Measurements from ENCODE around the gene ANKFY1.
A peak's percentile ranks its signal among the peaks of the same experiment; 100 is the strongest.

GRCh38 chr17:4143563-4144421 lies 120.0 kb downstream of the ANKFY1 start:
- TF ChIP-seq, protein P1, sequence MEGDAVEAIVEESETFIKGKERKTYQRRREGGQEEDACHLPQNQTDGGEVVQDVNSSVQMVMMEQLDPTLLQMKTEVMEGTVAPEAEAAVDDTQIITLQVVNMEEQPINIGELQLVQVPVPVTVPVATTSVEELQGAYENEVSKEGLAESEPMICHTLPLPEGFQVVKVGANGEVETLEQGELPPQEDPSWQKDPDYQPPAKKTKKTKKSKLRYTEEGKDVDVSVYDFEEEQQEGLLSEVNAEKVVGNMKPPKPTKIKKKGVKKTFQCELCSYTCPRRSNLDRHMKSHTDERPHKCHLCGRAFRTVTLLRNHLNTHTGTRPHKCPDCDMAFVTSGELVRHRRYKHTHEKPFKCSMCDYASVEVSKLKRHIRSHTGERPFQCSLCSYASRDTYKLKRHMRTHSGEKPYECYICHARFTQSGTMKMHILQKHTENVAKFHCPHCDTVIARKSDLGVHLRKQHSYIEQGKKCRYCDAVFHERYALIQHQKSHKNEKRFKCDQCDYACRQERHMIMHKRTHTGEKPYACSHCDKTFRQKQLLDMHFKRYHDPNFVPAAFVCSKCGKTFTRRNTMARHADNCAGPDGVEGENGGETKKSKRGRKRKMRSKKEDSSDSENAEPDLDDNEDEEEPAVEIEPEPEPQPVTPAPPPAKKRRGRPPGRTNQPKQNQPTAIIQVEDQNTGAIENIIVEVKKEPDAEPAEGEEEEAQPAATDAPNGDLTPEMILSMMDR (IDR thresholded peaks at IDR 0.05; ENCODE audit: extremely low read depth in 1 of 2, insufficient read depth in 1 of 2, low read depth in 1 of 2, low read length in 2 of 2), result no peak
- TF ChIP-seq, protein P2, sequence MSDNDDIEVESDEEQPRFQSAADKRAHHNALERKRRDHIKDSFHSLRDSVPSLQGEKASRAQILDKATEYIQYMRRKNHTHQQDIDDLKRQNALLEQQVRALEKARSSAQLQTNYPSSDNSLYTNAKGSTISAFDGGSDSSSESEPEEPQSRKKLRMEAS (IDR thresholded peaks at IDR 0.05; ENCODE audit: insufficient read depth, insufficient read length), result no peak
- TF ChIP-seq POLR2A (IDR thresholded peaks at IDR 0.05; ENCODE audit: low read depth, low read length), result peak; percentile 94
- no peak for TF ChIP-seq EZH2 (IDR thresholded peaks at IDR 0.05; ENCODE audit: borderline replicate concordance, low read depth, low read length, severe bottlenecking)
- peak; percentile 92 for TF ChIP-seq POLR2AphosphoS5 (IDR thresholded peaks at IDR 0.05; ENCODE audit: insufficient read depth, low read depth, low read length)
- TF ChIP-seq JUN (IDR thresholded peaks at IDR 0.05; ENCODE audit: borderline replicate concordance, insufficient read depth, insufficient read length, low read depth), result peak; percentile 68
- no peak for TF ChIP-seq MYC (IDR thresholded peaks at IDR 0.05; ENCODE audit: low read depth, low read length)
- no peak for TF ChIP-seq GATA2 (IDR thresholded peaks at IDR 0.05; ENCODE audit: insufficient read depth, insufficient read length, low read depth, low read length)
- no peak for TF ChIP-seq FOS (IDR thresholded peaks at IDR 0.05; ENCODE audit: borderline replicate concordance, insufficient read depth, low read length)

Measured in endothelial cell of umbilical vein (primary cell).